GM12878 (cell line): ENCODE results near the gene GLTP. TPM values are rescaled to one million over a fixed set of nuclear protein-coding genes. Genes with fewer than 3 reads are reported as not detected.

ENCODE experiments used
- BACH1 ChIP-seq: fragments of 450-650 bp; IDR thresholded peaks from 2 replicates; pipeline ENCODE4 v1.6.1; 2017; ENCODE audit warnings: mild to moderate bottlenecking, borderline replicate concordance
- EGR1 ChIP-seq, 2 experiments: IDR thresholded peaks; 1 replicate in 1 of 2; 2 replicates in 1 of 2; pipeline ENCODE4 v1.6.1; 2011 to 2012; ENCODE audit warnings: low read depth in 2 of 2, low read length in 2 of 2, borderline replicate concordance in 1 of 2, mild to moderate bottlenecking in 1 of 2, moderate library complexity in 1 of 2
- GATAD2B ChIP-seq: fragments of 450-650 bp; conservative IDR thresholded peaks from 2 replicates; pipeline ENCODE4 v1.6.1; 2017; ENCODE audit warnings: low read depth, mild to moderate bottlenecking, moderate library complexity
- MEF2B ChIP-seq: fragments of 450-650 bp; IDR thresholded peaks from 2 replicates; pipeline ENCODE4 v1.6.1; 2018; ENCODE audit warnings: mild to moderate bottlenecking, moderate library complexity; ENCODE audit not compliant: partially characterized antibody, poor library complexity, severe bottlenecking
- NRF1 ChIP-seq: conservative IDR thresholded peaks from 2 replicates; pipeline ENCODE4 v1.6.1; 2011; ENCODE audit warnings: mild to moderate bottlenecking, low read depth, low read length, improper control_type of control experiment
- POU2F2 ChIP-seq: IDR thresholded peaks from 3 replicates; pipeline ENCODE4 v1.6.1; 2011; ENCODE audit warnings: low read depth, mild to moderate bottlenecking, low read length, borderline replicate concordance
- RAD51 ChIP-seq: fragments of 450-650 bp; IDR thresholded peaks from 2 replicates; pipeline ENCODE4 v1.6.1; 2016; ENCODE audit warnings: moderate library complexity, mild to moderate bottlenecking, inconsistent platforms
- TCF3 ChIP-seq: IDR thresholded peaks from 2 replicates; pipeline ENCODE4 v1.6.1; 2012; ENCODE audit warnings: low read depth, mild to moderate bottlenecking, low read length, borderline replicate concordance; ENCODE audit not compliant: insufficient read depth
- polyA plus RNA-seq, 11 experiments: library from polyadenylated mRNA; depleted of rRNA in 4 of 11; unstranded in 6 of 11; stranded (reverse) in 5 of 11; fragments of >200 nt; fragmentation: Nextera tagmentation in 4 of 11; fragmentation: Illumina TruSeq in 1 of 11; extraction: Ambion mirVana in 4 of 11; extraction: Trizol in 1 of 11; gene quantifications; 1 replicate in 1 of 11; 2 replicates in 10 of 11; pipeline versions ENCODE4 v1.2.1 to v1.2.3, GENCODE V29; 2011 to 2016; ENCODE audit warnings: inconsistent platforms in 2 of 11, missing spikeins in 2 of 11, low read depth in 1 of 11
- total RNA-seq, 4 experiments: library from RNA; depleted of rRNA in 3 of 4; stranded (reverse); fragments of >200 nt in 3 of 4; fragmentation: Illumina TruSeq in 1 of 4; extraction: Trizol in 1 of 4; gene quantifications; 2 replicates each; pipeline versions ENCODE4 v1.2.1 to v1.2.3, GENCODE V29; 2013 to 2021
- TF ChIP-seq, protein P1 (sequence below): fragments of 450-650 bp; IDR thresholded peaks from 2 replicates; pipeline ENCODE4 v1.6.1; 2017; ENCODE audit warnings: mild to moderate bottlenecking, moderate library complexity
- TF ChIP-seq, protein P2 (sequence below): IDR thresholded peaks from 2 replicates; pipeline ENCODE4 v1.6.1; 2011; ENCODE audit warnings: borderline replicate concordance, low read depth, mild to moderate bottlenecking, moderate library complexity, low read length; ENCODE audit not compliant: insufficient read depth, poor library complexity, severe bottlenecking
- TF ChIP-seq, protein P3 (sequence below): IDR thresholded peaks from 2 replicates; pipeline ENCODE4 v1.6.1; 2012; ENCODE audit warnings: low read depth, low read length, improper control_type of control experiment
- TF ChIP-seq, protein P4 (sequence below): fragments of 450-650 bp; IDR thresholded peaks from 2 replicates; pipeline ENCODE4 v1.6.1; 2016; ENCODE audit warnings: mild to moderate bottlenecking

Gene GLTP
- total and polyA plus RNA-seq, 10 of the 15 experiments (the other 5 are each of a cell fraction or from before 2014, with no cell fraction given) = 16.8 to 44.0 (median 25.3) TPM

DNA sequence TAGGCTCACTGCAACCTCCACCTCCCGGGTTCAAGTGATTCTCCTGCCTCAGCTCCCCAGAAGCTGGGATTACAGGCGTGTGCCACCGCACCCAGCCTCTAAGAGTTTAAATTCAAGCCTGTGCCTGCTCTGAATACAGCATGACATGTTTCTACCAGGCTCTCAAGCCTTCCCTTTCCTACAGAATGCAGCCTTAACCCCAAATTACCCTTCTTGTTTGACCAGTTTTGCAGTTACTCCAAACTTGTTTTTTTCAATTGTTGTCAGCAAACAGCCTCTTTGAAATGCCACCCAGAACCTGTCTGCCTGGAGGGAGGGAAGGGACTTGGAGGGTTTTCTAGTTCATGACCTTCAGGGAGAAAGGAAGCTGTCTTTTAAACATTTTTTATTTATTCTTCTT lies 15.4 kb downstream of the GLTP start (continued):
- TF ChIP-seq, protein P1, sequence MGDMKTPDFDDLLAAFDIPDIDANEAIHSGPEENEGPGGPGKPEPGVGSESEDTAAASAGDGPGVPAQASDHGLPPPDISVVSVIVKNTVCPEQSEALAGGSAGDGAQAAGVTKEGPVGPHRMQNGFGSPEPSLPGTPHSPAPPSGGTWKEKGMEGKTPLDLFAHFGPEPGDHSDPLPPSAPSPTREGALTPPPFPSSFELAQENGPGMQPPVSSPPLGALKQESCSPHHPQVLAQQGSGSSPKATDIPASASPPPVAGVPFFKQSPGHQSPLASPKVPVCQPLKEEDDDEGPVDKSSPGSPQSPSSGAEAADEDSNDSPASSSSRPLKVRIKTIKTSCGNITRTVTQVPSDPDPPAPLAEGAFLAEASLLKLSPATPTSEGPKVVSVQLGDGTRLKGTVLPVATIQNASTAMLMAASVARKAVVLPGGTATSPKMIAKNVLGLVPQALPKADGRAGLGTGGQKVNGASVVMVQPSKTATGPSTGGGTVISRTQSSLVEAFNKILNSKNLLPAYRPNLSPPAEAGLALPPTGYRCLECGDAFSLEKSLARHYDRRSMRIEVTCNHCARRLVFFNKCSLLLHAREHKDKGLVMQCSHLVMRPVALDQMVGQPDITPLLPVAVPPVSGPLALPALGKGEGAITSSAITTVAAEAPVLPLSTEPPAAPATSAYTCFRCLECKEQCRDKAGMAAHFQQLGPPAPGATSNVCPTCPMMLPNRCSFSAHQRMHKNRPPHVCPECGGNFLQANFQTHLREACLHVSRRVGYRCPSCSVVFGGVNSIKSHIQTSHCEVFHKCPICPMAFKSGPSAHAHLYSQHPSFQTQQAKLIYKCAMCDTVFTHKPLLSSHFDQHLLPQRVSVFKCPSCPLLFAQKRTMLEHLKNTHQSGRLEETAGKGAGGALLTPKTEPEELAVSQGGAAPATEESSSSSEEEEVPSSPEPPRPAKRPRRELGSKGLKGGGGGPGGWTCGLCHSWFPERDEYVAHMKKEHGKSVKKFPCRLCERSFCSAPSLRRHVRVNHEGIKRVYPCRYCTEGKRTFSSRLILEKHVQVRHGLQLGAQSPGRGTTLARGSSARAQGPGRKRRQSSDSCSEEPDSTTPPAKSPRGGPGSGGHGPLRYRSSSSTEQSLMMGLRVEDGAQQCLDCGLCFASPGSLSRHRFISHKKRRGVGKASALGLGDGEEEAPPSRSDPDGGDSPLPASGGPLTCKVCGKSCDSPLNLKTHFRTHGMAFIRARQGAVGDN = no peak
- TF ChIP-seq TCF3 (no peak), BACH1 (no peak), POU2F2 (no peak), EGR1 (IDR thresholded peaks at IDR 0.05; ENCODE audit: borderline replicate concordance in 1 of 2, low read depth in 2 of 2, low read length in 2 of 2) (no peak), GATAD2B (no peak), NRF1 (no peak), RAD51 (no peak), MEF2B (no peak)
- TF ChIP-seq, protein P2, sequence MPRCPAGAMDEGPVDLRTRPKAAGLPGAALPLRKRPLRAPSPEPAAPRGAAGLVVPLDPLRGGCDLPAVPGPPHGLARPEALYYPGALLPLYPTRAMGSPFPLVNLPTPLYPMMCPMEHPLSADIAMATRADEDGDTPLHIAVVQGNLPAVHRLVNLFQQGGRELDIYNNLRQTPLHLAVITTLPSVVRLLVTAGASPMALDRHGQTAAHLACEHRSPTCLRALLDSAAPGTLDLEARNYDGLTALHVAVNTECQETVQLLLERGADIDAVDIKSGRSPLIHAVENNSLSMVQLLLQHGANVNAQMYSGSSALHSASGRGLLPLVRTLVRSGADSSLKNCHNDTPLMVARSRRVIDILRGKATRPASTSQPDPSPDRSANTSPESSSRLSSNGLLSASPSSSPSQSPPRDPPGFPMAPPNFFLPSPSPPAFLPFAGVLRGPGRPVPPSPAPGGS = no peak
- TF ChIP-seq, protein P3, sequence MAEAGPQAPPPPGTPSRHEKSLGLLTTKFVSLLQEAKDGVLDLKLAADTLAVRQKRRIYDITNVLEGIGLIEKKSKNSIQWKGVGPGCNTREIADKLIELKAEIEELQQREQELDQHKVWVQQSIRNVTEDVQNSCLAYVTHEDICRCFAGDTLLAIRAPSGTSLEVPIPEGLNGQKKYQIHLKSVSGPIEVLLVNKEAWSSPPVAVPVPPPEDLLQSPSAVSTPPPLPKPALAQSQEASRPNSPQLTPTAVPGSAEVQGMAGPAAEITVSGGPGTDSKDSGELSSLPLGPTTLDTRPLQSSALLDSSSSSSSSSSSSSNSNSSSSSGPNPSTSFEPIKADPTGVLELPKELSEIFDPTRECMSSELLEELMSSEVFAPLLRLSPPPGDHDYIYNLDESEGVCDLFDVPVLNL = no peak
- TF ChIP-seq, protein P4, sequence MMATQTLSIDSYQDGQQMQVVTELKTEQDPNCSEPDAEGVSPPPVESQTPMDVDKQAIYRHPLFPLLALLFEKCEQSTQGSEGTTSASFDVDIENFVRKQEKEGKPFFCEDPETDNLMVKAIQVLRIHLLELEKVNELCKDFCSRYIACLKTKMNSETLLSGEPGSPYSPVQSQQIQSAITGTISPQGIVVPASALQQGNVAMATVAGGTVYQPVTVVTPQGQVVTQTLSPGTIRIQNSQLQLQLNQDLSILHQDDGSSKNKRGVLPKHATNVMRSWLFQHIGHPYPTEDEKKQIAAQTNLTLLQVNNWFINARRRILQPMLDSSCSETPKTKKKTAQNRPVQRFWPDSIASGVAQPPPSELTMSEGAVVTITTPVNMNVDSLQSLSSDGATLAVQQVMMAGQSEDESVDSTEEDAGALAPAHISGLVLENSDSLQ = no peak
